ENCODE data around the gene EFTUD2.
"Not testable (repeated sequence)": the region's sequence is repeated elsewhere in the genome, so short reads cannot be mapped to it uniquely, and the experiment has no call there.

The EFTUD2 gene

GRCh38 chr17:44846206-44846605, 53.0 kb downstream of the EFTUD2 start:
- no peak for DNase-seq

- DNase-seq: no peak
Observed at GRCh38 chr17:44844390-44844830, 54.8 kb downstream of the EFTUD2 start.

DNA sequence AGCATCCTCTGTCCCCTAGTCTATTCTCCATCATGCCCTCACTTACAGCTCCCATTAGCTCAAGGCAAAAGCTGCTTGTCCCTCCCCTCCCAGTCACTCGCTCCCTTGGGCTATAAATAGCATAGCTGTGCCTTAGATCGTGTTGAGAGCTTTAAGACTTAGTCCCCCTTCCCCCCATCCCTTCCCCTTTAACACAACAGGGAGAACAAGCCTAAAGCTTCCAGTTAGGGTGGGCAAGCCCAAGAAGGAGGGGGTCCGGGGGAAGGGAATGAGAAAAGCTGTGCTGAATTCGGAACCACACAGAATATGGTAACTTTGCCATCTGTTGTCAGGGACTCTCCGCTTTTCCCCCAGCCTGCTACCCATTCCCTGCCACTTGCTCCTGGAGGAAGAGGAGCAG, 56.5 kb downstream of the EFTUD2 start:
- no peak for DNase-seq

GRCh38 chr17:44840936-44841335, 58.3 kb downstream of the EFTUD2 start:
- DNase-seq: no peak

- DNase-seq: no peak
Observed at GRCh38 chr17:44840274-44840673, 59.0 kb downstream of the EFTUD2 start.

DNA sequence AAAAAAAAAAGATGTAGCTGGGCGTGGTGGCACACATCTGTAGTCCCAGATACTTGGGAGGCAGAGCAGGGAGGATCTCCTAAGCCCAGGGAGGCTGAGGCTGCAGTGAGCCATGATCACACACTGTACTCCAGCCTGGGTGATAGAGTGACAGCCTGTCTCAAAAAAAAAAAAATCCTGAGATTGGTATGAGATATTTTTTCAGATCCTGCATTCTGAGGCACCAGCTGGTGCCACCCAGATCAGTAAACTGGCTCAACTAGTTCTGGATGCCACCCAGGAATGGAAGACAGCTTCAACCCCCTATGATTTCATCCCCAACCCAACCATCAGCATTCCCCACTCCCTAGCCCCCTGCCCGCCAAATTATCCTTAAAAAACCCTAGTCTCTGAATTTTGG, 62.0 kb downstream of the EFTUD2 start:
- DNase-seq: no peak

DNA sequence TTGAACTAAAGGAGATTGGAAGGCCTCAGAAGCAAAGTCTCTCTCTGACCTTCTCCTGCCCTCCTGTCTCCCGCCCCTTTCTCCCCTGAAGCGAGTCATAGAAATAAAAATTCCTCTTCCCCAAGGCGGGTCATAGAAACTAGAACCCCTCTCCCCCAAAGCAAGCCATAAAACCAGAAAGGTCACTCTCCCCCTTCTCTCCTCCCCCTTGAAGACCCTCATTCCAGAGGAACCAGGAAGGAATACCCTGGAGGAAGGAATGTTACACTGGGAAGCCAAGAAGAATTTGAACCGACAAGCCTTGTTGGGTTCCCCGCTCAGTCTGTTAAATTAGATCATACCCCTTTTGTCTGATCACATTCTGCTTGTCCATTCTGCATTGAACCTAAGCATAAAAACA, 66.4 kb downstream of the EFTUD2 start:
- no peak for DNase-seq

DNA sequence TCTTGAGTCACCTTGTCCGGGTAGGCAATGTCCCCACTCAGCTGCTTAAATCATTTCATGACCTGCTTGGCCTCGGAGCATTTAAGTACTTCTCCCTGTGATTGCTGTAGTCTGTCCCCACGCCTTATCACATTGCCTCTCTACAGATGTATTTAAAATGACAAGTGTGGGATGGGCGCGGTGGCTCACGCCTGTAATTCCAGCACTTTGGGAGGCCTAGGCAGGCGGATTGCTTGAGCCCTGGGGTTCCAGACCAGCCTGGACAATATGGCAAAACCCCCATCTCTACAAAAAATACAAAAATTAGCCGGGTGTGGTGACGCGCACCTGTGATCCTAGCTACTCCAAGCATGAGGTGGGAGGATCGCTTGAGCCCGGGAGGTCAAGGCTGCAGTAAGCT, 67.9 kb downstream of the EFTUD2 start:
- DNase-seq: no peak

DNA sequence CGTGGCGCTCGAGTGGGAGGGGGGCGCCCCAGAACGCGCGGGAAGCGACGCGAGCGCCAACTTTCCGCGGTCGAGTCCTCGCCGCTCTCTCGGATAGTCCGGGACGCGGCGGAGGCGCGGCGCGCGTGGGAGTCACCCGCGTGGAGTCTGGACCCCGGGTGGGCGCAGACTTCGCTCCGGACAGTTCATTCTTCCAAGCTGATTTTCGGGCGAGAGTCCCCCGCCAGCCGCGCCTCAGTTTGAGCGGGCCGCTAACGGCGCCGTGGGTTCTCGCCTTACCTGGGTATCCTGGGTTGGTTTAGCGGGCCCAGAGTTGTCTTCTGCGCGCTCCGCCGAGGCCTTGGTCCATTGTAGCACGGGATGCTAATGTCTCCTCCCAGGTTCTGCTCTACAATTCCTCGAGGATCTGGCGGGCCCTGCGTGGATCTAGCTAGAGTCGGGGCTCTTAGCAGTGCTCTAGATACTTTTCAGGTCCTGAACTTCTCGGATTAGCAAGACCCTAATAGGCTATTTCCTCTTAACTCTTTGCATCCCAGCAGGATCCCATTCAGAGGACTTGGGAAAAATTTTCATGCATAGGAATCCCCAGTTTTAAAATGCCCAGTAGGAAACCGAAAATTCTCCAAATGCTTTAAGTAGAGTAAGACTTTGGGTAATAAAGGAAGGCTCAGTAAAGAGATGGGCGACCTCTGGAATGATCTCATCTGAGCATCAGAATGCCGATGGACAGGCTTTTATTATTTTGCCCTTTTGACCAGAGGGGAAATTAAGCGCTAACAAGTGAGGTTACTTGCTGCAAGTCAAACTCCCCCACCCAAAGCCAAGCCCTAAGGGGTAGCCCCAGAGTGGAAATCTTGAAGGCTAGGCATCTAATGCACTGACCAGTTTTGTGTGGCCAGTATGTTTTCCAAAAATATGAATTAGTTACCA, 68.6 kb downstream of the EFTUD2 start:
- no peak for DNase-seq

DNA sequence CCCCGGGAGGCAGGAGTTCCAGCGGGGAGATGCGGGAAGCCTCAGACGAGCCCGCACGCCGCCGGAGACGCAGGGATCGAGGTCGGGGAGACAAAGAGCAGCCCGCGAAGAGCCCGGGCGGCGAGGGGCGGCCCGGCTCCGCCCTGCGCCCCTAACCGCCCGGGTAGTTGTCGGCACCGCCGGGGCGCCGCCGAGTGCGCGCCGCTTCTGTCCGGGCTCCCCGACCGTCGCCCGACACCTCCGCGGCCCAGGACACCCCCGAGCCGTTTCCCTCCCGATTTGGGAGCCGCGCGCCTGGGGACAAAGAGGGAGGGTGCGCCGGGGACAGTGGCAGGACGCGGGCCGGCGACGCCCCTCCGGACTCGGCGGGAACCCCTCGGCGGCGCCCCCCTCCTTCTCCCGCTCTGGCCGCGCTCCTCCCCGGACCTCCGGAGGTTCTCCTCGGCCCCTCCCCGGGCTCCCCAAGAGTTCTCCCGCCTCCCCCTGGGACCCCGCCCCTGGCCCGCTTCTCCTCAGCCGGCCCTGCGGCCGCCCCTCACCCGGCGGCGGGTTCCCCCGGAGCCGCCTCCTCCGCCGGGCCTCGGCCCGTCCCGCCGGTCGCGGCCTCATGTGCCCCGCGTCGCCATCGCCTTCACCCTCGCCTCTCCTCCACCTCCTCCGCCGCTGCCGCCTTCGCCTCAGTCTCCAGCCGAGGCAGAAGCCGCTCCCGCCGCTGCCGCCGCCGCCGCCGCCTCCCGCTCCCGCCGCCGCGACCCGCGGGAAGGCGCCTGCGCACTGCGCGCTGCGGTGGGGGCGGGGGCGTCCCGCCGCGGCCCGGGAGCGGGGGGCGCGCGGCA, 69.5 kb downstream of the EFTUD2 start, which contains the start of gene GJC1:
TSS of gene GJC1 (minus strand) at position 765 of the 836 bp plus-strand sequence. CDS start 24,470 bp downstream, outside the sequence.
- DNase-seq: no peak

DNA sequence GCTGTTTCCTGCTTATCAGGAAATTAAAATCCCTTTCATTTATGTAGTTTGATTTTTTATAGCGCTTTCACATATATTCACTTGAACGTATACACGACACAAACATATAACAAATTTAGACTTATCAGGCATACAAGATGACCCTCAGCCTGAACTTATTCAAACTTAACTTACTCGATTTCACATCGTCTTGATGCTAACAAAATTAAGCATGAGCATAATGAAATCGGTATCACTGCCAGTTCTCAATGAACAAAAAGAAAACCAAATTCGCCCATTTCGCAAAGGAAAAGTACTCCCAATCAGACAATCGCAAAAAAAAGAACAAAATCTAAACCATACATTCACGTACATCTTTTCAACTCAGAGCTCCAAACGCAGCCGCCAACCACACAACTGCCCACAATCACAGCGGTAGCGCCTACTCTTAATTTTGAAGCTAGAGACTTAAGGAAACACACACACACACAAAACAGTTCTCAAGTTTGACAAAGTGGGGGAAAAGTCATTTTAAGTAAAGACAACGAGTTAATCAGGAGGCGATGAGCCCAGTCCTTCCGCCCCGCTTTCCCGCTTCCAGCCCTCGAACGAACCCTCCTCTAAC, 70.2 kb downstream of the EFTUD2 start:
- DNase-seq: no peak

GRCh38 chr17:44827863-44828262, 71.4 kb downstream of the EFTUD2 start:
- DNase-seq: no peak

GRCh38 chr17:44826123-44826790, 73.0 kb downstream of the EFTUD2 start:
- no peak for DNase-seq

- DNase-seq: not testable (repeated sequence)
Observed at GRCh38 chr17:44825236-44825635, 74.0 kb downstream of the EFTUD2 start.

DNA sequence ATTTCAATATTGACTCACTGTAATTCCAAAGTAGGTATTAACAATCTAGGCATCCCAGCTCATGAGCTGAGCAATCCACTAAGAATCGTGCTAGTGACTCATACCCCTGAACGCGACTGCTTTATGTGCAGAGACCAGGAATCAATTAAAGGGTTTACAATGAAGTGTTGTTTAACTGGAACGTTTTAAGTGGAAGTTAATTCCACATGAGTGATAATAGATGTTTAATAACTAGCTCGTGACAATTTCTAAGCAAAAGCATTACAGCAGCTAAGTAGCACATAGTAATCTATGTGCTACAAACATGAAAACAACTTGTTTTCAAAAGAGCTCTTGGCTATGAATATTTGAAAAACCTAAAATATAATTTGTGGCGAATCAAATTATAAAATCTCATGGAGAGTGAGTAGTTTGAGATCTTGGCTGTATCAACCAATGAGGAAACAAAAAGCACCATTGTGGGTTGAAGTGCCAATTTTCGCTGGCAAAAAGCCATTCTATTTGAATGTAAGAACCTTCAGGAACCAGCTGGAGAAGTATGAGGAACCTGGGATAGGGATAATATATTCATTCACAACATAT, 78.5 kb downstream of the EFTUD2 start:
- no peak for DNase-seq

GRCh38 chr17:44818508-44818907, 80.7 kb downstream of the EFTUD2 start:
- DNase-seq: not testable (repeated sequence)

DNA sequence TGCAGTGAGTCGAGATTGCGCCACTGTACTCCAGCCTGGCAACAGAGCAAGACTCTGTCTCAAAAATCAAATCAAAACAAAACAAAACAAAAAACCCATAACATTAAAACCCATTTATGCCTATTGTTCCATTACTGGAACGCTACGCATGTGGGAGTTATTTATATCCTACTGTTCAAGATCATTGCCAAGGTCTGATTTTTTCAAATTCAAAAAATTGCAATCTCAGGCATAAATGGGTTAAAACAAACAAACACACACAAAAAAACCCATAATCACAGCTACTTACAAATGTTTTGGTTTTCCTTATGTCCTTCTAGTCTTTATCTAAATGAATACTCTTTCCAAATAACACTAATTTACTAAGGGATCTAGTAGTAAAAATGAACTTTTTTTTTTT, 87.0 kb downstream of the EFTUD2 start:
- no peak for DNase-seq

GRCh38 chr17:44808656-44809388, 90.4 kb downstream of the EFTUD2 start:
- DNase-seq: not testable (repeated sequence)

GRCh38 chr17:44808156-44808555, 91.1 kb downstream of the EFTUD2 start:
- DNase-seq: no peak

DNA sequence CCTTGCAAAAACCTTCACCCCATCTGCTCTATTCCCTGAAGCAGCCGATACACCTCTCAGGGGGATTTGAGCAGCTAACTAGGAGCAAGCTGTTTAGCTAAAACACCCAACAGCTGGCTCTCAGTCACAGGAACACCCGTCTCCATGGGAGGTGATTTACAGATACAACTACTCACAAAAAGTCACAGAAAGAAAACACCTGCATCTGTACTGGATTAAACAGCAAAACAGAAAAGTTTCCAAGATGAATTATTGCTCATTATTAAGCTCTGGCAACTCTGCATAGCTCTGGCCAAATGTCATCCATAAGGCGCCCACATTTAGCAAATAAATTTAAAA, 91.5 kb downstream of the EFTUD2 start:
- DNase-seq: no peak

DNA sequence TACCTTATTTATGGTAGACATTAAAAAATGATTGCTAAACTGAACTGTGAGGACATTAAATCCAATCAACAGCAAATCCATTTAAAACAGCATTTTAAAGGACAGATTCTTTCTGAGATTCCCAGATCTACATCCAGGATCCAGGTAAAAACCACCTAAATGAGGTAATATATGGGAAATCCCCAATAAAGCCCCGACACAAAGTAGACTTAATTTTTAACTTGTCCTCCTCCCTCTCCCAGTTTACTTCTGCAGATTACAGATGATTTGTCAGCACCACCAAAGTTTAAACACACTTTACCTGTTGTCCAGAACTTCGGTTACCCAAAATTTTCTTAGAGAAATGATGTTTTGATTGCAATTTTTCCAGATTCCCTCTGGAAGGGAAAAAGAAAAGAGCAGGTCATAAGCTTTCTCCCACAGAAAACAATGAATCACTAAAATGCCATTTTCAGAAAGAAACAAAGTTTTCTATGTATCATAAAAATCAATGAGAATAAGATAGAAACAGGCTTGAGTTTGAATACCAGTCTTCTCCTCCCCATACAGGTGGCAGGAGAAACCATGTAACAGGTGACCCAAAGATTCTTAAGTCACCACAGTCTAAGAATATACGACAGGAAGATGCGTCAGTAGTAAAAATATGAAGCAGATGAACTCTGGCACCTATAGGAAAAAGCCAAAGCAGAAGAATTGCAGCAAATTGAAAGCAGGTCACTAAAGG, 92.0 kb downstream of the EFTUD2 start:
- DNase-seq: no peak
